Activated CD4-positive, alpha-beta T cell treated with anti-CD3 and anti-CD28 coated beads for 24 hours (primary cell): ENCODE measurements around the gene PGP.

Source experiments
- DNase-seq, 2 donors: peaks; one replicate each; pipeline ENCODE4 v3.0.0-alpha.2; 2020; ENCODE audit warnings: low read depth in 2 of 2

The PGP gene

GRCh38 chr16:2183671-2184070 is 31.0 kb downstream of the PGP start:
- no peak for DNase-seq

DNA sequence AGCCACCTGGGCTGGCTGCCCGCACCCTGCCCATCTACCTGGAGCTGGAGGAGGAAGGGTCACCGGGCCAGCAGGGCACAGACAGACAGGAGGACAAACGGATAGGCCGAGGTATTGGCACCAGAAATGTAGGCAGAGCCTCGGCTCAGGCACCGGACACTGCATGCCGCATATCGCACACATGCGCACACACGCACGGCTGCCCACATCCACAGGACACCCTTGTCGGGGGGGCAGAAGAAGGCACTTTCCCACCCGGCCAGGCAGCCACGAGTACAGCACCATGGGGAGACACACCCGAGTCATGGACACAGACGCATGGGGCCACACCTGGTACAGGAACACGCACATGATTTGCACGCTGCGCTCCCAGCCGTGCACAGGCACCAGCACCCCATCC is 32.7 kb downstream of the PGP start:
- DNase-seq: no peak

DNA sequence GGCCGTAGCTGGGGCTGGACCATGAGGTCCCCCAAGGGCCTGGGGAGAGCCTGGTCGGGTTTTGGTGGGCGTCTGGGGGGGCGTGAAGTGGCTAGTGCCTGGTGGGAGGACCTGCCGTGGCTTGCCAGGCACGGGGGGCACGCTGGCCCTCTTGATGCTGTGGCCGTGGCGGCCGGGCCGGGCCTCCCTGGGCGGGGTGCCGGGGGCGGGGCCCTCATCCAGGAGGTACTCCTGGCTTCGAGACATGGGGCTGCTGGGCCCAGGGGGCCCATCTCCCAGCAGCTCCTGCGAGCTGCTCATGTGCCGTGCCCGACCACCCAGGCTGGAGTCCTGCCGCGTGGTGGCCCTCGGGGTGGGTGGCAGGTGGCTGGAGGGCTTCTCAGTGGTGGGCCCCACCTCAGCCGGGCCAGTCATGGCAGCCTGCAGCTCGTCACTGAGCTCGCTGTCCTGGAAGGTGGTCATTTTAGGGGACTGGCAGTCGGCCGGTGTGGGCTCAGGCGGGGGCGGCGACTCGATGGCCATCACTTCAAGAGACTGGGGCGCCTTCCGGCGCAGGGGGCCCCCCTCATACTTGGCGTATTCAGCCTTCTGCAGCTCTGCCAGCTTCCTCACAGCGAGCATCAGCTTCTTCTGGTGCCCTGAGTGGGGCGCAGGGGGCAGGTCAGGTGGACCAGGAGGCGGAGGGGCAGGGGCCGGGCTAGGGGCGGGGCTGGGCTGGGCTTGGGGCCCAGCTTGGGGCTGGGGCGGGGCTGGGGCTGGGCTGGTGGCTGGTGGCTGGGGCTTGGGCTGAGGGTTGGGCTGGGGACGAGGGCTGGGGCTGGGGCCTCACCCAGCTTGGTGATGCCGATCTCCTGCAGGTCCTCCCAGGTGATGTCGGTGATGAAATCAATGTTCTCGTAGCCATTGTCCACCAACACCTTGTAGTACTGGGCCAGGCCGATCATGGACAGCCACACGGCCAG is 33.4 kb downstream of the PGP start:
- no peak for DNase-seq

- no peak for DNase-seq
Observed at GRCh38 chr16:2180461-2180860, 34.2 kb downstream of the PGP start.

GRCh38 chr16:2179576-2179975 is 35.1 kb downstream of the PGP start:
- DNase-seq: no peak

- DNase-seq: no peak
Observed at GRCh38 chr16:2179107-2179501, 35.5 kb downstream of the PGP start.

- DNase-seq: peak in 1 of 2 donors; percentile 28
Observed at GRCh38 chr16:2178321-2179106, 36.1 kb downstream of the PGP start.

- no peak for DNase-seq
Observed at GRCh38 chr16:2177561-2177960, 37.1 kb downstream of the PGP start.

- DNase-seq: no peak
Observed at GRCh38 chr16:2177101-2177500, 37.5 kb downstream of the PGP start.

DNA sequence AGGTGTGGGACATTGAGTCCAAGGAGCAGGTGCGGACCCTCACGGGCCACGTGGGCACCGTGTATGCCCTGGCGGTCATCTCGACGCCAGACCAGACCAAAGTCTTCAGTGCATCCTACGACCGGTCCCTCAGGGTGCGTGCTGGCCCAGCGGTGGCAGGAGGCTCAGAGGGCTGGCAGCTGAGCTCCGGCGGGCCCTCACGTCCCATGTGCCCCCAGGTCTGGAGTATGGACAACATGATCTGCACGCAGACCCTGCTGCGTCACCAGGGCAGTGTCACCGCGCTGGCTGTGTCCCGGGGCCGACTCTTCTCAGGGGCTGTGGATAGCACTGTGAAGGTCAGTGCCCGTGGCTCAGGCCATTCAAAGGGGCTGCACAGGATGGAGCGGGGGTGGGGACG is 38.6 kb downstream of the PGP start:
- no peak for DNase-seq

GRCh38 chr16:2175454-2175853 is 39.2 kb downstream of the PGP start:
- no peak for DNase-seq

- no peak for DNase-seq
Observed at GRCh38 chr16:2174396-2175131, 40.1 kb downstream of the PGP start.

DNA sequence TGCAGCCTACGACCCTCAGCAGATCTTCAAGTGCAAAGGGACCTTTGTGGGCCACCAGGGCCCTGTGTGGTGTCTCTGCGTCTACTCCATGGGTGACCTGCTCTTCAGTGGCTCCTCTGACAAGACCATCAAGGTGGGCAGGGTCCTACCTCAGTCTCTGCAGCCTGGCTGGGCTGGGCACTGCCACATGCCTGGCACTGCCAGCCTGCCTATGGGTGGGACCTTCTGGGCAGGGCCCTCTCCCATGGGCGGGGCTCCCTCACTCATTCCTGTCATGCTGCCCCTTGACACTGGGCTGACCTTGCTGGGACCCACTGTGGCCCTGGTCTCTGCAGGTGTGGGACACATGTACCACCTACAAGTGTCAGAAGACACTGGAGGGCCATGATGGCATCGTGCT is 40.7 kb downstream of the PGP start:
- DNase-seq: no peak

DNA sequence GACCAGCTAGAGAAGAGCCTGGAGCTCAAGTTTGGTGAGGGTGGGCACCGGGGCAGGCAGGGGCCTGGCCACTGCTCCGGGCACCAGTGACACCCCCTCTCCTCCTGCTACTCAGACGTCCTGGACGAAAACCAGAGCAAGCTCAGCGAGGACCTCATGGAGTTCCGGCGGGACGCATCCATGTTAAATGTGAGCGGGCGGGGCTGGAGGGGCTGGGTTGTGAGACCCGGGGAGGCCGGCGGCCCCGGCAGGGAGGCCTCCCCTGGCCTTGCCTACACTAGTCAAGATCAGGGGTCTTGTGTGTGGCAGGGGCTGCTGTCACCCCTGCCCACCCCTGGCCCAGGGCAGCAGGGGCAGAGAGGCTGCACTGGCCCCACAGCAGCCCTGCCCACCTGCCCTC is 41.3 kb downstream of the PGP start:
- DNase-seq: no peak

GRCh38 chr16:2172688-2173335 is 41.8 kb downstream of the PGP start:
- no peak for DNase-seq

DNA sequence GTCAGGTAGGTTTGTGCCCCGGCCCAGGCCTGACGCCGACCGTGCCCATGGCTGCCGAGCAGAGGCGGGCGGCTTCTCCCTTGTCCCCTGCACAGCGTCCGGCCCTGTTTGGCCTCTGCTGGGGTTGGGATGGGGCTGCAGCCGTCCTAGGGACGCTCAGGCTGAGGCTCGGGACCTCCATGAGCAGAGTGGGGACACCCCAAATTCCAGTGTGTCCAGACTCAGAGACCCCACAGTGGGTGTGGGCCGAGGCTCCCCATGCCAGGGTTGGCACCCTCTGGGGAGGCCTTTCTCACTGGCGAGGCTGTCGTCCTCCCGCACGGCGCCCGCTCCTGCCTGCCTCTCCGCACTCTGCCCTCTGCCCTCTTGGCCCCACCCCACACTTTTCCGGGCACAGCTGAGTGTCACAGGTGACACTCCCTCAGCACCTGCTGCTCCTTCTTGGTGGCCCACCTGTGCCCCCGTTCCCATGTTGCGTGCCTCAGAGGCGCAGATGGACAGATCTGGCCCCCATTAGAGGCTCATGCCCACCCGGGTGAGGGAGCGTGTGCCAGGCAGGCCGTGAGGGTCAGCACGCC is 43.0 kb downstream of the PGP start:
- DNase-seq: no peak

GRCh38 chr16:2170587-2171435 is 43.8 kb downstream of the PGP start:
- no peak for DNase-seq

DNA sequence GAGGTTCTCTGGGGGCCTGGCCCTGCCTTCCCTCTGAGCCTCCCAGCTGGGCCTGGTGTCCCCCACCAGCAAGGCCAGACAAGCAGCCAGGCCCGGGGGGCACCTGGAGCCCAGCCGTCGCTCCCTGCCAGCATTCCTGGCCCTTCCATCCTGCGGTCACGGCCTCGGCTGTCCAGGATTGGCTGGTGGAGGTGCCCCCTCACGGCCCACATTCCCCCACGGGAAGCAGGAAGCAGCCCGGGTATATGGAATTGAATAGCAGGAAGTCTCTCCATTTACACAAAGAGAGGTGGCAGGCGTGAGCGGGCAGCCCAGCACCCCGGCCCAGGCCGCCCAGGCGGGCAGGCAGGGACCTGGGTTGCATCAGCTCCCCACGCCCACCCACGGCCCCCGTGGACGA is 44.6 kb downstream of the PGP start:
- DNase-seq: no peak

- DNase-seq: no peak
Observed at GRCh38 chr16:2167068-2167638, 47.5 kb downstream of the PGP start.
